ENCODE results near the gene DDX46. TPM values are rescaled to one million over a fixed set of nuclear protein-coding genes. Genes with fewer than 3 reads are reported as not detected.
"Not testable (repeated sequence)": the region's sequence is repeated elsewhere in the genome, so short reads cannot be mapped to it uniquely, and the experiment has no call there.

Gene DDX46
- total RNA-seq, 1 donor: 29.8 TPM

DNA sequence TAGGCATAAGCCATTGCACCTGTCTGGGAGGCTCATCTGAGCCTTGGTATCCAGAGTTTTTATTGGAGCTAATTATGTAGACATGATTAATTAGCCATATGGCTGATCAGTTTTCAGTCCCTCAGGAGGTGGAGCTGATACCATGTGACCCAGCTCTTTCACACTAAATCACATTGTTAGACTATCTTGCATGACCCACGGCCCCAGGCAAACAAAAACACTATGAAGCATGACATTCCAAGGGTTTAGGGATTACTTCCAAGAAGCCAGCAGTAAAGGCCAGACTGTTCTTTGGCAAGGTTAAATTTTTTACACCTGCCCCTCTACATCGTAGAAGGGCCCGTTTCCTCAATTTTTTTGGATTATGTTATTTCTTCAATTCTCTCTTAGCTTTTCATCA is 82.2 kb downstream of the DDX46 start:
- TF ChIP-seq, protein P1, sequence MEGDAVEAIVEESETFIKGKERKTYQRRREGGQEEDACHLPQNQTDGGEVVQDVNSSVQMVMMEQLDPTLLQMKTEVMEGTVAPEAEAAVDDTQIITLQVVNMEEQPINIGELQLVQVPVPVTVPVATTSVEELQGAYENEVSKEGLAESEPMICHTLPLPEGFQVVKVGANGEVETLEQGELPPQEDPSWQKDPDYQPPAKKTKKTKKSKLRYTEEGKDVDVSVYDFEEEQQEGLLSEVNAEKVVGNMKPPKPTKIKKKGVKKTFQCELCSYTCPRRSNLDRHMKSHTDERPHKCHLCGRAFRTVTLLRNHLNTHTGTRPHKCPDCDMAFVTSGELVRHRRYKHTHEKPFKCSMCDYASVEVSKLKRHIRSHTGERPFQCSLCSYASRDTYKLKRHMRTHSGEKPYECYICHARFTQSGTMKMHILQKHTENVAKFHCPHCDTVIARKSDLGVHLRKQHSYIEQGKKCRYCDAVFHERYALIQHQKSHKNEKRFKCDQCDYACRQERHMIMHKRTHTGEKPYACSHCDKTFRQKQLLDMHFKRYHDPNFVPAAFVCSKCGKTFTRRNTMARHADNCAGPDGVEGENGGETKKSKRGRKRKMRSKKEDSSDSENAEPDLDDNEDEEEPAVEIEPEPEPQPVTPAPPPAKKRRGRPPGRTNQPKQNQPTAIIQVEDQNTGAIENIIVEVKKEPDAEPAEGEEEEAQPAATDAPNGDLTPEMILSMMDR (IDR thresholded peaks at IDR 0.05; ENCODE audit: insufficient read depth, low read depth, low read length): no peak
- no peak for DNase-seq (ENCODE audit: low read depth)
- no peak overlapping the region for H3K4me3 ChIP-seq (ENCODE audit: low read depth, low read length)

DNA sequence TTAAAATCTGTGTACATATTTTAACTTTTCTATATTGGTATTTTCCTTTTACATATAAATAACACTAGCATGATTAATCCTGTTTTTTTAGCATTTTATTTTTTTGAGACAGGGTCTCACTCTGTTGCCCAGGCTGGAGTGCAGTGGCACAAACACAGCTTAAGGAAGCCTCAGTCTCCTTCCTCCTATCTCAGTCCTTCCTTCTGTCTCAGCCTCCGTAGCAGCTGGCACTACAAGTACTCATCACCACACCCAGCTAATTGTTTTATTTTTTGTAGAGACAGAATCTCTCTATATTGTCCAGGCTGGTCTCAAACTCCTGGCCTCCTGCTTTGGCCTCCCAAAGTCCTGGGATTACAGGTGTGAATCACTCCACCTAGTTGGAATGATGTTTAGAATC is 85.7 kb downstream of the DDX46 start:
- H3K4me3 ChIP-seq (ENCODE audit: low read depth, low read length): no peak overlapping the region
- no peak for DNase-seq (ENCODE audit: low read depth)
- TF ChIP-seq, protein P1 (IDR thresholded peaks at IDR 0.05; ENCODE audit: insufficient read depth, low read depth, low read length): no peak

DNA sequence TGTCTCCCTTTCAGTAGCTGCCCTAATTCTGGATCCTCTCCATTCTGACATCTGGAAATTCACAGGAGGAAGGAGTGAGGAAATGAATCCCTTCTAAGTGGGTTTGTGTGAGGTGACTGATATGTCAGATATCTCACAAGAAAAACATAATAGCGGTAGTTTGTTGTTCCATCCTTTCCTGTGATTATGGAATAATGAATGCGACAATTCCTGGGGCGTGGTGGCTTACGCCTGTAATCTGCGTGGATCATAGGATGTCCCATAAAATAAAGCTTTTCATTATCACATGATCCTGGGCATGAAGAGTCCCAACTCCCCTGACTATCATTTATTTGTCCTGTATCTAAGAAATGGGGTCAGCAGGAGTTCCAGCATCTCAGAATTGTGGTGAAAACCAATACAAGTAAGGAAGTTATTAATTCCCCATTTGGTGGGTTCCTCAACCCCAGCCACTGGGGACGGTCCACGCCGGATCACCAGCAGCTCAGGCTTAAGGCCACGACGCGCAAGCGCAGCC is 86.8 kb downstream of the DDX46 start:
- DNase-seq (ENCODE audit: low read depth): no peak
- TF ChIP-seq, protein P1 (IDR thresholded peaks at IDR 0.05; ENCODE audit: insufficient read depth, low read depth, low read length): no peak

DNA sequence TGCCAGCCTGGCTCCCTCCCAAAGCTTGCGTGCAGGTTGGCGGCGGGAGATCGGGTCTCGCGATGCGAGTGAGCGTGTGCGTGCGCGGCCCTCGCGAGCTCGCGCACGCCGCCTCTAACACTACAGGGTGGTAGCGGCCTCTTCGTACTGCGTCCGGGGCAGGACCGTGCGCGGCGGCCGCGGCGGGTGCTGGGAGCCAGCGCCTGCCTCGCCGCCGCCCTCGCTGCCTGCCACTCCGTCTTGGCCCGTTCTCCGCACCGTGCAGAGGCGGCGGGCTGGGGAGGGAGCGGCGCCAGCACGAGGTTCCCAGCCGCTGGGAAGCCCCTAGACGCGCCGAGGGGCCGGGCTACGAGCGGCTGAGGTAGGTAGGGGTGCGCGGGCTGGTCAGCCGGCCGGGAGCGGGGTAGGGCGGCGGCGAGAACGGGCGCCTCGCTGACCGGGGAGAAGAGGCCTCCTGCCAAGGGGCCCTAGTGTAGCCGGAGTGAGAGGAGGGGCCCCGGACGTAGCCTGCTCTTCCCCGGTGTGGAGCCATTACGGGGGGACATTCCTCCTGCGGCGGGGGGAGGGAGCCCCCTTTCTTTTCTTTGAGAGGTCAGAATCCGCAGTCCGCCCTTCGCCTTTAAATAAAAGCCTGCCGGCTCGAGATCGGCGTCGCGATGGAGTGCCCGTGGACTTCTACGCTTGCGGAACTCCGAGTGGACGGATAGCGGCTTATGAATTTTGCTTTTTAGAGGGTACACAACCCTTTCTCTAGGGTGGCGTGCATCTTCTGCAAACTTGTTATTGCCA is 87.5 kb downstream of the DDX46 start, which contains the start of gene C5orf24:
C5orf24 (plus strand) TSS at position 117 of the 789 bp plus-strand sequence. CDS start 8,933 bp downstream, outside the sequence.
- TF ChIP-seq, protein P1 (IDR thresholded peaks at IDR 0.05; ENCODE audit: insufficient read depth, low read depth, low read length): no peak
- peak within 1 kb of the TSS; percentile 97 for H3K4me3 ChIP-seq (ENCODE audit: low read depth, low read length)
- peak; percentile 96 for DNase-seq (ENCODE audit: low read depth)

More for the DNA sequence above, 86.8 kb downstream of the DDX46 start:
- peak overlapping the region; percentile 47 for H3K4me3 ChIP-seq (ENCODE audit: low read depth, low read length)

DNA sequence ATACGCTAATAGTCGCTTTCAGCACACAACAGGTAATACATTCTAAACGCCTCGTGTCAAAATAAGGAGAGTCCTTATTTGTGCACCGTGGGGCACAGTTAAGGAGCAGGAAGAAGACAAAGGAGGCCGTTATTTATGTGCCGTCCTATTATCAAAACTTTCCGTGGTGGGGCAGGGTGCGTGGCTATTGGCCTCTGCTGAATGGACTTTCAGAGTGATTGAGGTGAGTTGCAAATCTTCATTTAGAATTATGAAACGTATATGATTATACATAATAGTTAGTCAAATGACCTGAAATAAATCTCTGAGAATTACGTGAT is 88.0 kb downstream of the DDX46 start:
- TF ChIP-seq, protein P1 (IDR thresholded peaks at IDR 0.05; ENCODE audit: insufficient read depth, low read depth, low read length): no peak
- H3K4me3 ChIP-seq (ENCODE audit: low read depth, low read length): peak overlapping the region; percentile 97
- DNase-seq (ENCODE audit: low read depth): peak; percentile 39

DNA sequence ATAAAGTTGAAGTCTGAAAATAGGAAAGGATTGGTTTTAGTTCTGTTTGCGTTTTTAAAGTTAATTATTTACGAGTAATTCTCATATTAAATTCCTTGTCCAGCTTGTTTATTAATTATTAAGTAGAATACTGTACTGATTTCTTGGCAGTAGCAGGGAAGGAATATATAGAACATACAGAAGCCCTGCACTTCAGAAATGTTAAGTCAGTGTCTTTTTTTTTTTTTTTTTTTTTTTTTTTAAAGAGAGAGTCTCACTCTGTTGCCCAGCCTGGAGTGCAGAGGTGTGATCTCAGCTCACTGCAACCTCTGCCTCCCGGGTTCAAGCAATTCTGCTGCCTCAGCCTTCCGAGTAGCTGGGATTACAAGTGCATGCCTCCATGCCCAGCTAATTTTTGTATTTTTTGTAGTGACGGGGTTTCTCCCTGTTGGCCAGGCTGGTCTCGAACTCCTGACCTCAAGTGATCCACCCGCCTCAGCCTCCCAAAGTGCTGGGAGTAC is 90.9 kb downstream of the DDX46 start:
- not testable (repeated sequence) for DNase-seq (ENCODE audit: low read depth); H3K4me3 ChIP-seq (ENCODE audit: low read depth, low read length)

DNA sequence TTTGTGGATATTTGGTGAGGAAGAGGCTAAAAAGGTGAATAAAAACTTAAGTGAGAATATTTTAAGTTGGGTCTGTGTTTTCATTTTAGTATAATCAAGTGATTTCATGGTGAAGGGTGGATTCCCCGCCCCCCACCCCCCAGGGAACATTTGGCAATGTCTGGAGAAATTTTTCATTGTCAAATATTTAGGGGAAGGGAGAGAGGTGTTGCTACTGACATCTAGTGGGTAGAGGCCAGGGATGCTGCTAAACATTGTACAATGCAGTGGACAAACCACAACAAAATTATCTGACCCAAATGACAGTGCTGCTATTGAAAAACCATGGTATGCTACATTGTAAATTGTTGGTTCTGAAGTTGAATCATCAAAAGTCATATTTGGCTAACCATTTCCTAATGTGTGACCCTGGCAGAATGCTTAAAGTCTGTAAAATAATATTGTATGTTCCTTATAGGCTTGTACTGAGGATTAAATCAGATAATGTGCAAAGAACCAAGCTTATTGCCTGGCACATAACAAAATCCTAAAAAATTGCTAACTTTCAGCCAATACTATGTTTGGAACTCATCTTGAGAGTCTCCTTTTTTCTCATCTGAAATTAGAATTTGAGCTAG is 92.8 kb downstream of the DDX46 start:
- H3K4me3 ChIP-seq (ENCODE audit: low read depth, low read length): no peak overlapping the region
- TF ChIP-seq, protein P1 (IDR thresholded peaks at IDR 0.05; ENCODE audit: insufficient read depth, low read depth, low read length): peak; percentile 63
- peak; percentile 37 for DNase-seq (ENCODE audit: low read depth)

DNA sequence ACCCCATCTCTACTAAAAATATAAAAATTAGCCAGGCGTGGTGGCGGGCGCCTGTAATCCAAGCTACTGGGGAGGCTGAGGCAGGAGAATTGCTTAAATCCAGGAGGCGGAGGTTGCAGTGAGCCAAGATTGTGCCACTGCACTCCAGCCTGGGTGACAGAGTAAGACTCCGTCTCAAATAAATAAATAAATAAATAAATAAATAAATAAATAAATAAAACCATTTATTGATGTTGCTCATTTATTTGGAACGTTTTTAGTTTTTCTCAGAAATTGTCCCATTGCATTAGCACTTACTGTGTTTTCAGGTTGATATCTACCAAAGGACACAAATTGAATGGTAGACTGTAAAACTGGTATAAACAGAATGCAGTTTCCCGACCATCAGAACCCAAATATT is 97.9 kb downstream of the DDX46 start:
- not testable (repeated sequence) for H3K4me3 ChIP-seq (ENCODE audit: low read depth, low read length); DNase-seq (ENCODE audit: low read depth)

Data from fibroblast of villous mesenchyme (primary cell).